RPMI8226 (cell line): Measurements from ENCODE around the gene FAHD2A.
"Not testable (repeated sequence)": the region's sequence is repeated elsewhere in the genome, so short reads cannot be mapped to it uniquely, and the experiment has no call there.

Experiments
- DNase-seq: peaks from one replicate; pipeline ENCODE4 v3.0.0-alpha.2; 2015

FAHD2A gene, protein sequence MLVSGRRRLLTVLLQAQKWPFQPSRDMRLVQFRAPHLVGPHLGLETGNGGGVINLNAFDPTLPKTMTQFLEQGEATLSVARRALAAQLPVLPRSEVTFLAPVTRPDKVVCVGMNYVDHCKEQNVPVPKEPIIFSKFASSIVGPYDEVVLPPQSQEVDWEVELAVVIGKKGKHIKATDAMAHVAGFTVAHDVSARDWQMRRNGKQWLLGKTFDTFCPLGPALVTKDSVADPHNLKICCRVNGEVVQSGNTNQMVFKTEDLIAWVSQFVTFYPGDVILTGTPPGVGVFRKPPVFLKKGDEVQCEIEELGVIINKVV

DNA sequence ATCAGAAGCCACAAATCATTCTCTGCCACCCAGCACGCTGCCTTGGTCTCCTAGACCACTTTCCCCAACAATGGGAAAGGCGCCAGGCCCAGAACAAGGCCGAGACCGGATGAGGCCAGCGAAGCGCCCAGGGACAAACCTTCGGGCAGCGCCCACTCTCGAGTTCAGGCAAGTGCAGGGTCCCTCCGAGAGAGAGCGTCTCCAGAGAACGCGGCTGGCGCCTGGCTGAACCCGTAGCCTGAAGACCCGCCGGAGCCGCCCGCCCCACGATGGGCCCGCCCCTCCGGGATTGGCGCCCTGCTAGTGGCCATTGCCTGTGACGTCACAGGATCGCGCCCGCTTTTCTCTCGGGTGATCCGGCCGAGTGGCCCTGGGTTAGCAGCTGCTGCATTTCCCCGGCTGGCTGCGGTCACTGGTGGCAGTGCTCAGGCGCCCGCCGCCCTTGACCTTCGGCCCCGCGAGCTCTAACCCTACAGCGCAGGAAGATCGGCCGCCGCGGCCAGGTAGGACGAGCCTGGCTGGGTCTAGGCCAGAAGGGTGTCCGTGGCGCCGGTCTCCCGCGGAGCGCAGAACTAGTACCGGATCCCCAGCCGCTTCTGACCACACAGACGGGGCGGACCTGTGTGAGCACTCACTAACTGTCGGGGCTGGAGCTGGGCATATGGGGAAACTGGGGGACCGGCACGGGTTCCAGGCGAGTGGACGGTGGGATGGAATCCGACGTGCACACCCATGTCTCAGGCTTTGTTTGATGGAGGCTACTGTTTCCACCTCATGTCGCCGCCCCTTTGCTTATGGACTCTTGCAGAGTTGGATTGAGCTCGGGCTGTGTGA is at the start of gene FAHD2A:
FAHD2A (plus strand) TSS at position 339 of the 834 bp plus-strand sequence. CDS start 2,851 bp downstream, outside the sequence.
- peak; percentile 97 for DNase-seq

DNA sequence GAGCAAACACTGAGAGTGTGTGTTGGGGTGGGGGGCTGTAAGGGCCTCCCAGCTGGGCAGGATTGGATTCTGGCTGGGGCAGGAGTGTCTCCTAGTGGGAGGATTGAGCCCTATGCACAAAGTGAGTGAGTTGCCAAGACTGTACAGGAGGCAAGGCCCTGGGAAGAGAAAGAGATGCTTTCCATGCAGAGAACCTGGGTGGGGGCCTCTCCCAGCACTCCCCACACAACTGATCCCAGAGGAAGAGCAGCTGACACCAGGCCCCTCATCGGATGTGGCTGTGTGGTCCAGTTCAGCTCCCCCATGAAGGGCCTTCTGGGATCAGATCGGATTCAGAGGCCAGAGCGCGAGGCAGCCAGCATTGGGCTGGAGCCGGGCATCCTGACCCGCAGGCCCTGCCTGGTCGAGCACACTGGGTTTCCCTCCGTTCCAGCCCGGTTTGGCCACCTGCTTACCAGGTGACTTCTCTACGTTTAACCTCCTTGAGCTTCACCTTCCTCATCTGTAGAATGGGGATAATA is 49.4 kb upstream of the FAHD2A start:
- DNase-seq, result no peak

DNA sequence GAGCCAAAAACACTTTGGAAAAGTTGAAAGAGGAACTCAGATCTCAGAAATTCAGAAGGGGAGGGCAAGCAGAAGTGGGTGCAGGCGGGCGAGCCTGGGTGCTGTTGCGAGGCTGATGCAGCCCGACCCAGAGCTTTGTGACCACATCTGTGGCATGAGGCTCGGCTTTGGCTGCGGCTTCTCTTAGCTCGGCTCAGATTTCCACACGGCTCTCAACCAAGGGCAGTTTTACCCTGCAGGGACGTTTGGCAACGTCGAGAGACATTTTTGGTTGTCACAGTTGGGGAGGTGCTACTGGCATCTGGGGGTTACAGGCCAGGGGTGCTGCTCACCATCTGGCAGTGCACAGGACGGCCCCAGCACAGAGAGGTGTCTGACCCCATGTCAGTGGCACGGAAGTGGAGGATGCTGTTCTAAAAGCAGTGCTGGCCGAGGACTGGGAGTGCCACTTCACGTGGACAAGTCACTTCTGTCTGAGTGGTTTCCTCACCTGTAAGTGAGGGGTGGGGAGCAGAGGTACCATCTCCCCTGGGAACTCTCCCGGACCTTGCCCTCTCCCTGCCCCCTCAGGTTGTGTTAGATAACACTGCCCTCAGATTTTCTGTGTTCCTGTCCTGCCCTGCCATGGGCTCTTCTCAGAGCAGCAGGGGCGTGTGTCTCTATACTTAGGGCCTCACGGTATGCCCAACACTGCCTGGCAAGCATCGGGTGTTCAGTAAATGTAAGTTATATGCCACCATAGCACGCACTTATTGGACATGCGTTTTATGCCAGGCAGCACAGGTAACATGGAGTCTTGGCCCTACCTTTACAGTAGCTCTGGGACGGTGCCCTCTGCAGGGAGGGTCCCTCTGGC is 48.7 kb upstream of the FAHD2A start:
- no peak for DNase-seq

DNA sequence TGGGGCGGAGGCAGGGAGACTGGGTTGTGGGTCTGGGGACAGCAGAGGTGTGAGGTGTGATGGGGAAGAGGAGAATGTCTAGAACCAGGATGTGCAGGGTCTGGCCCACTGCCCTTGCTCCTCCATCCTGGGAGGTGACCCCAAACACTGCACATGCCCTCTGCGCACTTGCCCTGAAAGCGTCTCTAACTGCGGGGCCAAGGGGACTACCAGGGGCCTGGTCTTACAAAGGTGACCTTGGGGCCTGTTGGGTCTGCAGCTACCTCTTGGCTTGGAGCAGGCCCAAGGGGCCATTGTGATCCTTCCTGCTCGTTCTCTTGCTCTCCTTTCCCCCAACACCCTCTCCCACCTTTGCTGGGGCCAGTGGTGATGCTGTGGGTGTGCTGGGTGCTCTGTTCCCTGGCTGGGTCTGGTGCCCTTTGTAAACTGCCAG is 48.0 kb upstream of the FAHD2A start:
- DNase-seq, result no peak

DNA sequence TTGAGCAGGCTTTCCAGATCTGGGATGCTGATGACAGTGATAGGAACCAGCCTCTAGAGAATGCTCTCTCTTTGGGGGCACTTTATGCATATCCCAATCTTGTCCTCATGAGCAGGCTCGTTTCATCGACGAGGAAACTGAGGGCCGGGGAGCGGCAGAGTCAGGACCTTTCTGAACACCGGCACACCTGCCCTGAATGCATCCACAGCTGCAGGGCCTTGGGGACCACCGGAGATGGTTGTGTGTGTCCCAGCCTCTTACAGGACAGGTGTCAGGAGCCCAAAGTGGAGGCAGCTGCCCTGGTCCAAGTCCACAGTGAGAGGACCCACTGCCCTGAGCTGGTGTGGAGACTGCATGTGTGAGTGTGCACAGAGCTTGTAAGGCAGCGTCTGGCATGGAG is 47.6 kb upstream of the FAHD2A start:
- no peak for DNase-seq

DNA sequence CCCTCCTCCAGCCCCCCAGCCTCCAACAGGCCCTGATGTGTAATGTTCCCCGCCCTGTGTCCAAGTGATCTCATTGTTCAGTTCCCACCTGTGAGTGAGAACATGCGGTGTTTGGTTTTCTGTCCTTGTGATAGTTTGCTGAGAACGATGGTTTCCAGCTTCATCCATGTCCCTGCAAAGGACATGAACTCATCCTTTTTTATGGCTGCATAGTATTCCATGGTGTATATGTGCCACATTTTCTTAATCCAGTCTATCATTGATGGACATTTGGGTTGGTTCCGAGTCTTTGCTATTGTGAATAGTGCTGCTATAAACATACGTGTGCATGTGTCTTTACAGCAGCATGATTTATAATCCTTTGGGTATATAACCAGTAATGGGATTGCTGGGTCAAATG is 47.0 kb upstream of the FAHD2A start:
- DNase-seq, result not testable (repeated sequence)

DNA sequence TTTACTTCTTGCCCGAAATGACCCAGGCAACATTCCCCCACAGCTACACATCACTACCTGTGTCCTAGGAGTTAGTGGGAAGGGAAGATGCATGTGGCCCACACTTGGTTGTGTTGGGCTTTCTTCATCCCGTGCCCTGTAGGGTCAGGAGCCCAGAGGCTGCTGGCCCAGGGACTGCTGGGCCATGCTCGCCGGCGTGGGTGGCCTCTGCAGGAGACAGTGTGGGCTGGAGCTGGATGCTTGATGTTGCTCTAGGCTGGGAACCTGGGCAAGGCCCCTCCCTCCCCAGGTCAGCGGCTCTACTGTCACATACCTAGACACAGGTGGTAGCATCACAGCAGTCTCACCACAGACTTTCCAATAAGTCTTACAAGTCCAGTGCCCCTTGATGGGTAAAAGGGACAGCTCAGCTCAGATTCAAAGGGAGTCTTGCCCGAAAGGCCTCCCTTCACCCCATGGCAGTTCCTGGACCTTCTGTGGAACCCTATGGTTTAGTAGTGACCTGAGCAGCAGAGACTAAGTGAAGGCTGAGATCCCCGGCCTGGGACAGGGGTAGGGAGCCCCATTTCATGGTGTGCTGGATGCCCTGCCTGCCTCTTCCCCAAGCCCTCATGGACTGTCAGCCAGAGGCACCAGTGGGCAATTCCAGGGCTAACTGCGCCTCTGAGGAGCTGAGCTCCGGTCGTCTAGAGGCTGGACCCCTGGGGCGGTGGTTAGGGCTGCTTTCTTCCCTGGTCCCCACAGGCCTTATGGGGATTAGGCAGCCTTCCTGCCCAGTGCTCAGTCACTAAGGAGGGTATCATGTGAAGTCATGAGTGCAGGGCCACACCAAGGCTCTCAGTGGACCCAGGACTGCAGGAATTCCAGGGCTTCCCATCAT is 45.4 kb upstream of the FAHD2A start:
- no peak for DNase-seq

DNA sequence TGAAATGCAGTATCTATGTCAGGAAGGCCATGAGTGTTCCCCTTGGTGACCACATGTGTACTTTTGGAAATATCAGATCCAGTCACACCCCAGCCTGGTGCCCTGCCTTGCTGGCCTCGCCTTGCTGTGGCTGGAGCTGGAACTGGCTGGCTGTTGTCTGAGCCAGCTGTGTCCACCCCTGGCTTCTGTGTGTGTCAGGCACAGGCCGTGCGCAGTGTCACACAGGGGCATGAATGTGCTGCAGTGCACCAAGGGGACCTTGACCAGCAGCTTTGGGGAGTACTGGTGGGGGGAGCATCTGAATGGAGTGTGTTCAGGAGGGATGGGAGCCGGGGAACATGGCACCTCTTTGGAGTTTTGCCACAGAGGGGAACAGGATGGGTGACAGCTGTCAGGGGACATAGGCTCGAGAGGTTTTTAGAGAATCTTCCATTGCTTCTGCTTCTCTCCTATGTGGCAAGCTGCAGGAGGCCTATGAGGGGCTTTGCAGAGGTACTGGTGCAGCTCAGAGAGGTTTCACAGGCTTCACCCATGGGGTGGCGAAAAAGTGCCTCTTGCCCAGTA is 44.7 kb upstream of the FAHD2A start:
- no peak for DNase-seq

DNA sequence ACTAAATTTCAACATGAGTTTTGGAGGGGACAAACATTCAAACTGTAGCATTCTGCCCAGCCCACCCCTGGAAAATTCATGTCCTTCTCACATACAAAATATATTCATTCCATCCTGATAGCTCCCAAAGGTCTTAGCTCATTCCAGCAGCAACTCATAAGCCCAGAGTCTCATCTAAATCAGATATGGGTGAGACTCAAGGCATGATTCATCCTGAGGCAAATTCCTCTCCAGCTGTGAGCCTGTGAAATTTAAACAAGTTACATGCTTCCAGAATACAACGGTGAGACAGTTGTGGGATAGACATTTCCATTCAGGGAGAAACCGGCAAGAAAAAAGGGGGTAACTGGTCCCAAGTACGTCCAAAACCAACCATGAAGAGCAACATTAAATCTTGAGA is 43.5 kb upstream of the FAHD2A start:
- no peak for DNase-seq

DNA sequence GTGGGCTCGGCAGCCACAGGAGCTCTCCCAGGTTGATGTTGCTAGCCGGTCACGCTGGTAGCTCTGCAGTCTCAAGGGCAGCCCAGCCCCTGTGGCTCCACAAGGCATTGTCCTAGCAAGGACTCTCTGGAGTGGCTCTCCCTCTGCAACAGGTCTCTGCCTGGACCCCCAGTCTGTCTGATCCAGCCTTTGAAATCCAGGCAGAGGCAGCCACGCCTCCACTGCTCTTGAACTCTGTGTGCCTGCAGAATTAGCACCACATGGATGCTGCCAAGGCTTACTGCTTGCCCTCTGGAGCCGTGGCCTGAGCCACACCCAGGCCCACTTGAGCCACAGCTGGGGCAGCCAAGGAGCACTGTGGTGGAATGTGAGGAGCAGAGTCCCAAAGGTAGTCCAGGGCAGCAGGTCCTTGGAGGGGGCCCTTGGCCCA is 43.0 kb upstream of the FAHD2A start:
- DNase-seq, result no peak

DNA sequence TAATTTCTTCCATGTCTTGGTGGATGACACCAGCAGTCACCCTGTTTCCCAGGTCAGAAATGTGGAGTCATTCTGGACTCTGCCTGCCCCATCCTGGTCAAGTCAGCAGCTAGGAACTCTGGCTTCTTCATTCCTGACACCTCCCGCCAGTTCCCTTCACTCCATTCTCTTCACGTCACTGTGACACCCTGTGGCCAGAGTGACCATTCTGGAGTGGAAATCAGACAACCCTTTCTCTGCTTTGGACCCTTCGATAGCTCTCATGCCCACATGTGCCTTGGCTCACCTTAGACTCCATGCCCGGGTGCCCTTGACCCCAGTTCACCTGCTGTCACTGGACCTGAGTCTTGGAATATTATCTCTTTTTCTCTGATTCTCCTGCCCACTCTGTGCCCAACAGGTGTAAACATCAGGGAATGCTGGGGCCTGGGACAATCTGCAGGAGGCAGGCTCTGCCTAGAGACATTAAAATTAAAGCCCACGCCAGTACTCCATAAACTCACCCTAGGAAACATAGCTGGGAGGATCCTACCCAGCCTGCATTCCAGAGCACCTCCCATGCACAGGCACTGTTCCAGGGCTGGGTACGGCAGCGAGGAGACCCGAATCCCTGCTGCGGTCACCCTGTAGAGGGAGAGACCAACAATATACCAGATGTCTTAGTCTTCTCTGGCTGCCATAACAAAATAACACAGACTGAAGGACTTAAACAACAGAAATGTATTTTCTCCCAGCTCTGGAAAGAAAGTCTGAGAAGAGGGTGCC is 41.1 kb upstream of the FAHD2A start:
- DNase-seq, result no peak

DNA sequence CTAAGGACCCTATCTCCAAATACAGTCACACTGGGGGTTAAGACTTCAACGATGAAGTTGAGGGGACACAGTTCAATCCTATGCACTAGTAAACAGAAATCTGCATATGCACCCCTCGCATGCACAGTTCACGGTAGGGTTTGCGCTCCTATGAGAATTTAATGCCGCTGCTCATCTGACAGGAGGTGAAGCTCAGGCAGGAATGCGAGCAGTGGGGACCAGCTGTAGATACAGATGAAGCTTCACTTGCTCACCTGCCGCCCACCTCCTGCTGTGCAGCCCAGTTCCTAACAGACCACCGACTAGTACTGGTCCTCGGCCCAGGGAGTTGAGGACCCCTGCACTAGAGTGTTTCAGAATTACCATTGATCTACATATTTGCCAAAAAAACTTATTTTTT is 40.0 kb upstream of the FAHD2A start:
- no peak for DNase-seq

DNA sequence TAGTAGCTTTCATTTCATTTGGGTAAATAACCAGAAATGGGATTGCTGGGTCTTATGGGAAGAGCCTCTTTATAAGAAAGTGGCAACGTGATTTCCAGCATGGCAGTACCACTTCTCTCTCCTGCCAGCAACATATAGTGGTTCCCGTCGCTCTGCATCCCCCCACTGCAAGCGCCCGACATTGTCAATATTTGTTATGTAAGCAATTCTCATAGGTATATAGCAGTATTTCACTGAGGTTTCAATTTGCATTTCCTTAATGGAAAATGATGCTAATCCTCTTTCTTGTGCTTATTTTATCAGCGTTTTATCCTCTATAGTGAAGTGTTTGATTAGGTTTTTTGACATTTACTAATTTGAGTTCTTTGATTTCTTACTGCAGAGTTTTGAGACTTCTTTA is 36.0 kb upstream of the FAHD2A start:
- DNase-seq, result no peak

DNA sequence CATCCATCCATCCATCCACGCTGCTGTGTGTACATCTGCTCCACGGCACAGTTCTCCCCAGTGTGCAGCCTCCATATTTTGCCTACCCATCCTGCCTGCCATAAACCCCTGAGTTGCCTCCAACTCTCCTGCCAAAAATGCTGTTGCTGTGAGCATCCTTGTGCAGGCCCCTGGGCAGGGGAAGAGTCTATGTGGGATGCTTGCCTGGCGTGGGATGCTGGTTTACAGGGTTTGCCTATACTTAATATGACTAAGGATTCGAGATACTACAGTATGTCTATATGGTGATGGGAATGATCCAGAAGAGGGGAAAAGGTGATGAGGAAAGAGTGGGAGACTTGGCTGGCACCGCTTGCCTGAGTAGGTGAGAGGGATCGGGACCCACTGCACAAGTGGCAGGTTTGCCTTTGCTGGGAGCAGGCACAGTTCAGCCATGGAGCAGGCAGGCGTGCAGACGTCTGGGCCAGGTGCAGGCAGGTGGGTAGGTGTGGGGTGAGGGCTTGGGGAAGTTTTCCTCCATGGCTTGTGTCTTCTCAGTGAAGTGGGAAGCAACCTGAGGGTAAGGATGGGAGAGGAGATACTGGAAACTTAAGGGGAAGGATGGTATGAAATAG is 30.2 kb upstream of the FAHD2A start:
- DNase-seq, result no peak

DNA sequence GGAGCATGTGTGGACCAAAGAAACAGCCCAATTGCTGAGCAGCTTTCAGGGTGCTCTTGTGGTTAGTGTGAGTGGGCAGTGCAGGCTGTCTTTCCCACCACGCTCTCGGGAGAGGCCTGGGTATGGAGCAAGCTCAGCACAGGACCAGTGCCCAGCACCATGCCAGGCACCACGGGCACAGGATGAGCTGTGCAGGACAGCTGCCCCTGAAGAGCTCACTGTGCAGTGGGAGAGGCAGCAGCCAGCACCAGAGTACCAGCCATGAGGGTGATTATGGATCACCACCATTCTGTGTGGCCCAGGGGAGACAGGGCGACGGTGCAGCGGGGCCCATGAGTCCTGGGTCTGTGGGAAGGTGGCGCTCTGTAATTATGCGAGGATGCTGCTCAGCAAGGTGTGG is 29.7 kb upstream of the FAHD2A start:
- no peak for DNase-seq

DNA sequence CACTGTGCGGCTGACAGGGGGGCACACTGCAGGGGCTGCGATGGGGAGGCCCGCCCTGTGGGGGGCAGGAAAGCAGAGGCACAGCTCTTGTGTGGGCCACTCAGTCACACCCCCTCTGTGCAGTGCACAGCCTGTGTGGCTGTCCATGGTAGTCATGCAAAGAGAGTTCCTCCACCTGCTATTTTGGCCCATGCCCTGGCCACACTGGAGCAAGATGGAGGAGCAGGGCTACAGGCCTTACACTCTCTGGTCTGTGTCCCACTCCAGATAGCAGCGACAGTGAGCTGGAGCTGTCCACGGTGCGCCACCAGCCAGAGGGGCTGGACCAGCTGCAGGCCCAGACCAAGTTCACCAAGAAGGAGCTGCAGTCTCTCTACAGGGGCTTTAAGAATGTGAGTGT is 28.5 kb upstream of the FAHD2A start:
- DNase-seq, result no peak

DNA sequence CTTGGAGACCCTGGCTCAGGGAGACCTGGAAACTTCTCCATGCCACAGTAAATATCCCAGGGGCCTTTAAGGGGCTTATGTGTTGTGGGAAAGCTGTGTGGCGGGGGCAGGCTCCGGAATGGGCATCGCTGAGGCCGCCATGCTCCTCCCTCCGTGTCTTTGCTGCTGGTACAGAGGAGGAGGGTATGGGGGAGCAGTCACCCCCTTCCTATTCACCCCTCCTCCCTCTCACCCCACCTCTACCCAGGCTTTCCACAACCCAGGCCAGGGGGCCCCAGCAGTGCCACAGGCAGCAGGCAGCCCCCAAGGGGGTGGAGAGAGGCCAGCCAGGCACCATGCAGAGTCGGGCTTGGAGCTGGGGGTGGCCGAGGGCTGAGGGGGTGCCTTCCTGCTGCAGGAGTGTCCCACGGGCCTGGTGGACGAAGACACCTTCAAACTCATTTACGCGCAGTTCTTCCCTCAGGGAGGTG is 28.0 kb upstream of the FAHD2A start:
- no peak for DNase-seq

DNA sequence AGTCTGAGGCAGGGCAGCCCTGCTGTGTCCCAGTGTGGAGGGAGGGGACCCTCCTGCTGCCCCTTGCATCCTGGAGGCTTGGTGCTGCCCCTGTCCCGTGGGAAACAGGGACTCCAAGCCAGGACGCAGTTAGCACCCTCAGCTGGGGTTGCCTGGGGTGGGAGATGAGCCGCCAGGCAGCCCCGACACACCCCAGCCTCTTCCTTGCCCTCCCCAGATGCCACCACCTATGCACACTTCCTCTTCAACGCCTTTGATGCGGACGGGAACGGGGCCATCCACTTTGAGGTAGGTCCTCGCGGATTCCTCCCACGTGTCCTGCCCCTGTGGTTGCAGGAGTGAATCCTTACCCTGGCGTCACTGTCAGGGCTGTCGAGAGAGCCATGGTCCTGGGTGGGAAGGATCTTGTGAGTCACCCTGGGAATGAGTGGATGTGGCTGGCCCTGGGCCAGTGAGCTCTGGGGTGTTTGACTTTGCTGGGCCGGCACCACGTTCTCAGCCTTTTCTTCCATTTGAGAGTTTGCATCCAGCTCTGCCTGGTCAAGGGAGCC is 27.5 kb upstream of the FAHD2A start:
- no peak for DNase-seq

DNA sequence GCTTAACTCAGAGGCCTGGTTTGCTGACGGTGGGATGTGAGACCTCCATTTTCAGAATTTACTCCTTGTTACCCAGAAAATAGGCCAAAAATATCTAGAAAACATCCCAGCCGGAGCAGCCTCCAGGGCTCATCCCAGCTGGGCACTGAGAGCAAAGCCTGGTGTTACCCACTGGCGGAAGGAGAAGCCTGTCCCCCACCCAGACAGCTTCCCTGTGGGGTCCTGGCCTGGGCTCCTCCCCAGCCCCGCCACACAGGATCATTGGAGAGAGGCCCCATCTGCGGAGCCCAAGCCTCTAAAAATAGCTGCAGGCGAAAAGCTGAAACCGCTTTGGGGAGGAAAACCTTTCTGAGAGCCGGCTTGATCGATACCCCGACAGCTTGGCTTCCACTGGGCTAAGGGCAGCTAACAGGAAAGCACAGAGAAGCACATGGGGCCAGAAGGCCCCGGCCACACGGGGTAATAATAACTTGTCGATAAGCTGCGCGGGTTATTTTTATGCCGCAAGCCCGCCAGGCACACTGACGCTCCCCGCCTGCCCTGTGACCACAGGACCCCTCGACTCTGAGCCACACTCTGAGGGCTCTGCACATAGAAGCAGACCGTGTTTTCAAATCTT is 26.9 kb upstream of the FAHD2A start:
- no peak for DNase-seq
